CD14-positive monocyte (primary cell): ENCODE measurements around the gene ZNF549. TPM values are rescaled to one million over a fixed set of nuclear protein-coding genes. Genes with fewer than 3 reads are reported as not detected.

Experiments
- DNase-seq, 3 donors: peaks; one replicate each; pipeline ENCODE4 v3.0.0-alpha.2; 2011 to 2022
- H2AFZ ChIP-seq: 2 replicates; pipeline ENCODE4 v1.6.0; 2012; ENCODE audit warnings: mild to moderate bottlenecking, low read depth, low read length, inconsistent platforms; ENCODE audit not compliant: insufficient read depth, poor library complexity, severe bottlenecking
- H3K27ac ChIP-seq, 2 donors: 1 replicate in 1 of 2; 2 replicates in 1 of 2; pipeline ENCODE4 v1.5.1; 2012 to 2013; ENCODE audit warnings: low read length in 2 of 2, control low read depth in 1 of 2, inconsistent platforms in 1 of 2, low read depth in 1 of 2, mild to moderate bottlenecking in 1 of 2
- H3K27me3 ChIP-seq, 2 donors: one replicate each; pipeline versions ENCODE4 v1.6.0 to v1.6.1; 2011 to 2013; ENCODE audit warnings: low read length in 2 of 2; ENCODE audit not compliant: control insufficient read depth in 2 of 2, insufficient read depth in 2 of 2
- H3K36me3 ChIP-seq, 2 donors: replicated peaks in 1 of 2; 1 replicate in 1 of 2; 2 replicates in 1 of 2; pipeline versions ENCODE4 v1.5.1 to v1.6.1; 2012 to 2013; ENCODE audit warnings: low read length in 2 of 2, control low read depth in 1 of 2, inconsistent platforms in 1 of 2, mild to moderate bottlenecking in 1 of 2; ENCODE audit not compliant: insufficient read depth in 2 of 2, control insufficient read depth in 1 of 2
- H3K4me1 ChIP-seq, 2 donors: 1 replicate in 1 of 2; 2 replicates in 1 of 2; pipeline versions ENCODE4 v1.5.1 to v1.6.1; 2012 to 2013; ENCODE audit warnings: low read length in 2 of 2, control low read depth in 1 of 2, inconsistent platforms in 1 of 2, mild to moderate bottlenecking in 1 of 2, moderate library complexity in 1 of 2; ENCODE audit not compliant: insufficient read depth in 2 of 2, control insufficient read depth in 1 of 2
- H3K4me2 ChIP-seq: replicated peaks from 2 replicates; pipeline ENCODE3; 2012; ENCODE audit warnings: low read length, moderate library complexity, mild to moderate bottlenecking; ENCODE audit not compliant: poor library complexity, severe bottlenecking; ENCODE audit errors: extremely low read depth
- H3K4me3 ChIP-seq, 3 experiments: fragments of 200-600 bp in 1 of 3; sonication (generic) in 1 of 3; replicated peaks in 1 of 3; 1 replicate in 2 of 3; 2 replicates in 1 of 3; pipeline ENCODE4 v1.5.1; 2011 to 2013; ENCODE audit warnings: low read length in 3 of 3, mild to moderate bottlenecking in 3 of 3, control low read depth in 2 of 3, low read depth in 2 of 3, inconsistent platforms in 1 of 3, moderate library complexity in 1 of 3
- H3K79me2 ChIP-seq: 2 replicates; pipeline ENCODE4 v1.6.0; 2012; ENCODE audit warnings: mild to moderate bottlenecking, control low read depth, inconsistent platforms, low read length, moderate library complexity; ENCODE audit not compliant: insufficient read depth
- H3K9ac ChIP-seq: 2 replicates; pipeline ENCODE4 v1.6.0; 2017; ENCODE audit warnings: low read length, mild to moderate bottlenecking; ENCODE audit not compliant: insufficient read depth, poor library complexity, severe bottlenecking
- H3K9me3 ChIP-seq, 2 donors: replicated peaks in 1 of 2; 1 replicate in 1 of 2; 2 replicates in 1 of 2; pipeline versions ENCODE4 v1.5.1 to v1.6.1; 2012 to 2013; ENCODE audit warnings: low read length in 2 of 2, control low read depth in 1 of 2; ENCODE audit not compliant: control insufficient read depth in 1 of 2, insufficient read depth in 1 of 2
- H4K20me1 ChIP-seq: 2 replicates; pipeline ENCODE4 v1.6.0; 2012; ENCODE audit warnings: mild to moderate bottlenecking, low read length, control low read depth, moderate library complexity; ENCODE audit not compliant: insufficient read depth
- H3K27ac Mint-ChIP-seq, 7 donors: one replicate each; pipeline ENCODE4 v1.8.0; 2020; ENCODE audit warnings: mild to moderate bottlenecking in 7 of 7, mixed read lengths in 7 of 7, moderate library complexity in 6 of 7, inconsistent platforms in 2 of 7
- H3K27me3 Mint-ChIP-seq, 3 donors: one replicate each; pipeline ENCODE4 v1.8.0; 2021 to 2022; ENCODE audit warnings: low read depth in 3 of 3, mild to moderate bottlenecking in 3 of 3, mixed read lengths in 3 of 3, moderate library complexity in 3 of 3, inconsistent platforms in 1 of 3
- H3K36me3 Mint-ChIP-seq, 2 donors: one replicate each; pipeline ENCODE4 v1.8.0; 2020; ENCODE audit warnings: mixed read lengths in 2 of 2, inconsistent platforms in 1 of 2, mild to moderate bottlenecking in 1 of 2
- H3K4me1 Mint-ChIP-seq: one replicate; pipeline ENCODE4 v1.8.0; 2020; ENCODE audit warnings: mild to moderate bottlenecking, mixed read lengths
- H3K4me3 Mint-ChIP-seq, 2 donors: one replicate each; pipeline ENCODE4 v1.8.0; 2020; ENCODE audit warnings: mild to moderate bottlenecking in 2 of 2, mixed read lengths in 2 of 2, moderate library complexity in 1 of 2
- H3K9me3 Mint-ChIP-seq, 7 donors: one replicate each; pipeline ENCODE4 v1.8.0; 2020 to 2022; ENCODE audit warnings: mixed read lengths in 7 of 7, mild to moderate bottlenecking in 6 of 7, moderate library complexity in 6 of 7, inconsistent platforms in 2 of 7
- WGBS: methylation state at CpG from one replicate; pipeline ENCODE4 v1.1.5; 2013; ENCODE audit warnings: missing lambda C conversion rate; ENCODE audit not compliant: insufficient coverage; 5-methylcytosine and 5-hydroxymethylcytosine counted together
- intact Hi-C, 2 donors: fragments of 100-400 bp; cut with micrococcal nuclease; formaldehyde crosslinking; loops; one replicate each; pipeline versions ENCODE4 v1.15.0 to v1.15.1; 2023
- polyA plus RNA-seq, 3 donors: library from polyadenylated mRNA; depleted of rRNA in 1 of 3; unstranded in 2 of 3; stranded (reverse) in 1 of 3; fragments of 300-500 nt in 2 of 3; fragments of >200 nt in 1 of 3; fragmentation: Illumina TruSeq in 2 of 3; gene quantifications; 1 replicate in 2 of 3; 2 replicates in 1 of 3; pipeline ENCODE4 v1.2.3, GENCODE V29; 2012 to 2021
- TF ChIP-seq, protein P1 (sequence below): fragments of 200-600 bp; IDR thresholded peaks from one replicate; pipeline ENCODE4 v1.8.0; 2022; ENCODE audit warnings: antibody characterized with exemption, mild to moderate bottlenecking

The ZNF549 gene
- polyA plus RNA-seq, 3 donors, result 0.54 to 1.5 (median 0.74) TPM

- no peaks in the 10 kb centered on the region for H3K79me2 ChIP-seq
- H3K27me3 ChIP-seq, result no peaks in the 10 kb centered on the region
- no peaks in the 10 kb centered on the region for H4K20me1 ChIP-seq
- H3K27ac Mint-ChIP-seq, result no peak overlapping the region
- H3K27me3 Mint-ChIP-seq, result peaks cover 0 to 6% (median 3%) of the 10 kb centered on the region in 3 donors
- H3K4me3 ChIP-seq, result peak overlapping the region in 1 of 3 experiments; percentile 54
- intact Hi-C loops, result loop anchor here (5.0 to 10.0 kb wide), 5 partner anchors 52 to 99 kb away; partner anchors contain the start of genes ZNF211 (in 2 of the 2), ZNF549 (in 1 of the 2), ZNF772 (in 1 of the 2) and ZNF773 (in 1 of the 2)
- no peak overlapping the region for H3K4me3 Mint-ChIP-seq
- TF ChIP-seq, protein P1, sequence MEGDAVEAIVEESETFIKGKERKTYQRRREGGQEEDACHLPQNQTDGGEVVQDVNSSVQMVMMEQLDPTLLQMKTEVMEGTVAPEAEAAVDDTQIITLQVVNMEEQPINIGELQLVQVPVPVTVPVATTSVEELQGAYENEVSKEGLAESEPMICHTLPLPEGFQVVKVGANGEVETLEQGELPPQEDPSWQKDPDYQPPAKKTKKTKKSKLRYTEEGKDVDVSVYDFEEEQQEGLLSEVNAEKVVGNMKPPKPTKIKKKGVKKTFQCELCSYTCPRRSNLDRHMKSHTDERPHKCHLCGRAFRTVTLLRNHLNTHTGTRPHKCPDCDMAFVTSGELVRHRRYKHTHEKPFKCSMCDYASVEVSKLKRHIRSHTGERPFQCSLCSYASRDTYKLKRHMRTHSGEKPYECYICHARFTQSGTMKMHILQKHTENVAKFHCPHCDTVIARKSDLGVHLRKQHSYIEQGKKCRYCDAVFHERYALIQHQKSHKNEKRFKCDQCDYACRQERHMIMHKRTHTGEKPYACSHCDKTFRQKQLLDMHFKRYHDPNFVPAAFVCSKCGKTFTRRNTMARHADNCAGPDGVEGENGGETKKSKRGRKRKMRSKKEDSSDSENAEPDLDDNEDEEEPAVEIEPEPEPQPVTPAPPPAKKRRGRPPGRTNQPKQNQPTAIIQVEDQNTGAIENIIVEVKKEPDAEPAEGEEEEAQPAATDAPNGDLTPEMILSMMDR, result no peak
- no peak overlapping the region for H3K9ac ChIP-seq
- peaks cover 71 to 81% of the 10 kb centered on the region in 2 donors for H3K9me3 ChIP-seq
- peaks cover 9 to 16% of the 10 kb centered on the region in 2 donors for H3K4me1 ChIP-seq
- H2AFZ ChIP-seq, result no peak overlapping the region
- H3K9me3 Mint-ChIP-seq, result peaks cover 67 to 88% (median 80%) of the 10 kb centered on the region in 7 donors
- no peak for DNase-seq
- H3K4me2 ChIP-seq, result no peak overlapping the region
- H3K4me1 Mint-ChIP-seq, result peaks cover 17% of the 10 kb centered on the region
- no peak overlapping the region for H3K27ac ChIP-seq
- peaks cover 53 to 57% of the 10 kb centered on the region in 2 donors for H3K36me3 Mint-ChIP-seq
- peaks cover 31 to 53% of the 10 kb centered on the region in 2 donors for H3K36me3 ChIP-seq
Measured at GRCh38 chr19:57576661-57577060, 49.5 kb downstream of the ZNF549 start.

DNA sequence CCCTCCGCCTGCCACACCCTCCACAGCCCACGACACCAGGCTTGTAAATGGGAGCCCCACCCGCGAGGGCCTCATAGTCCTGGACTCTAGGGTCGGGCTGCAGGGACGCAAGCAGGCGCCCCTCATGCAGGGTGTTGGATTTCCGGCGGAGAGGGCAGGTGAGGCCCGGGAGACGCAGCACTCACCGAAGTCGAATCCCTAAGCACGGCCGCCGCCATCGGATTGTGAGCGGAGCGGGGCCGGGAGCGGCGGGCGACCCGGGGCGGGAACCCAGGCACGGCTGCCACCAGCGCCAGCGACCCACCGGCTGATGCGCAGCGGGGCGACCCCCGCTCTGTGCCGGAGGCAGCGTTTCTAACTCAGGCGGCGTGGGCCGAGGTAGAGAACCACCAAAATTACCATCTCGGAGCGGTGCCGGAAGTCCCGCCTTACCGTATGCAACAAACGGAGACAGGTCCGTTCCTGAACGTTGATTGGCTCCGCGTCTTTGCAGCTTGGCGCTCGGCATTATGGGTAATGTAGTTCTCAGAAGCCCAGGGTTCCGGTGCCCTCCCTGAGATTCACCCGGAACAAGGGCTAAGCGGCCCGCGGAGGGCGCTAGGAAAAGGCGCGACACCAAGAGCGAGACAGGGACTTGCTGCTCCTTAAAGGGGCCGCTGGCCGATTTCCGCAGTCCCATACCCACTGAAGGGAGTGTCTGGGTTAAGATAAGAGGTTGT lies 51.5 kb downstream of the ZNF549 start, which contains the start of gene ZNF416:
ZNF416 (minus strand) TSS at position 425 of the 719 bp plus-strand sequence; CDS start at position 218, 207 bp downstream.
- intact Hi-C loops, result loop anchor here (2.0 to 10.0 kb wide), 6 partner anchors 54 to 102 kb away; partner anchors contain the start of genes ZNF211 (in 2 of the 2), ZNF549 (in 1 of the 2), ZNF551 (in 1 of the 2) and ZNF772 (in 1 of the 2)
- H4K20me1 ChIP-seq, result no peaks in the 10 kb centered on the region

More for the DNA sequence above, 51.5 kb downstream of the ZNF549 start, which contains the start of gene ZNF416:
- DNase-seq, result peak; percentile 95 to 98 (median 97)
- TF ChIP-seq, protein P1, result no peak
- Histone ChIP-seq H3K27me3 (no peaks in the 10 kb centered on the region), H3K79me2 (no peaks in the 10 kb centered on the region), H3K9me3 (peaks cover 71 to 80% of the 10 kb centered on the region in 2 donors), H3K9ac (peak within 1 kb of the TSS; percentile 81), H3K4me1 (peaks cover 15 to 22% of the 10 kb centered on the region in 2 donors), H3K4me2 (peak within 1 kb of the TSS; percentile 89), H3K4me3 (peak within 1 kb of the TSS; percentile 58 to 92 (median 73)), H3K36me3 (peaks cover 20 to 33% of the 10 kb centered on the region in 2 donors), H2AFZ (peak within 1 kb of the TSS; percentile 97), H3K27ac (peak within 1 kb of the TSS in 1 of 2 donors; percentile 75)
- H3K4me1 Mint-ChIP-seq, result peaks cover 19% of the 10 kb centered on the region
- peak within 1 kb of the TSS; percentile 80 to 86 for H3K4me3 Mint-ChIP-seq
- peaks cover 66 to 86% (median 80%) of the 10 kb centered on the region in 7 donors for H3K9me3 Mint-ChIP-seq
- H3K27ac Mint-ChIP-seq, result peak within 1 kb of the TSS in 2 of 7 donors; percentile 54 to 82
- WGBS, result 0% methylated on average over 59 of the region's 62 CpGs
- H3K27me3 Mint-ChIP-seq, result peaks cover 0 to 7% (median 4%) of the 10 kb centered on the region in 3 donors
- peaks cover 39 to 40% of the 10 kb centered on the region in 2 donors for H3K36me3 Mint-ChIP-seq
